HuH-7 (cell line): ENCODE results near the gene CTDP1.

Experiments
- DNase-seq: peaks from one replicate; pipeline ENCODE4 v3.0.0; 2011; ENCODE audit warnings: low spot score

Gene CTDP1

DNA sequence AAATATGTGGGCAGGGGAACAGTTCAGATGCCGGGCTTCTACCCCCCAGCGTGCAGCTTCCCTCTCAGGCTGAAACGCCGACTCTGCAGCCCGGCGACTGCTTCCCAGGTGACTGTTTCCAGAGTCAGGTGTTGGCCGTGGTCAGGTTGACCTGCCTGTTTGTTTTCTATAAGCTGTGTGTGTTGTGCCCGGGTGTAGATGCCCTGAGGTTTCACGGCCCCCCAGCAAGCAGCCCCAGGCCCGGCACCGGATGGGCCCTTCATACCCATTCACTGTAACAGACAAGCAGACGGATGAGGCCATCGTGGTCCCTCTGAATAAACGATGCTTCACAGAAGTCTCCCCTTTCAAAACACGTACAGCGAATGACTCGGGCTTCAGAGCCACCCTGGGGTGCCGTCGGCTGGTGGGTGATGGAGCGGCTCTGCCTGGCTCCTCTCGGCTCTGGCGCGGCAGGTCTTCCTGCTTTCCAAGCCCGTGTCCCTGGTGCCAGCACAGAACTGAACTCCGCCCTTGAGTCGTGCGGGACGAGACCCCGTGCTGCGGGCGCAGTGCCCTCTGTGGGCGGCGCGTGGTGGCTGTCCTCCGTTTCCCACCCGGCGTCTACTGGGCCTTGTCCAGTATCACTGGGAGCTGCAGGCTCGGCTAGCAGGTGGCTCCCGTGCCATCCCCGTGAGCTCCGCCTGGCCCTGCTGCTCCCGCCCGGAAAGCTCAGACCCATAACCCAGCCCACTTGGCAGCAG is 103.1 kb downstream of the CTDP1 start:
- DNase-seq = no peak

GRCh38 chr18:79784071-79784913 is 104.7 kb downstream of the CTDP1 start:
- no peak for DNase-seq

- no peak for DNase-seq
Observed at GRCh38 chr18:79784965-79785770, 105.6 kb downstream of the CTDP1 start.

DNA sequence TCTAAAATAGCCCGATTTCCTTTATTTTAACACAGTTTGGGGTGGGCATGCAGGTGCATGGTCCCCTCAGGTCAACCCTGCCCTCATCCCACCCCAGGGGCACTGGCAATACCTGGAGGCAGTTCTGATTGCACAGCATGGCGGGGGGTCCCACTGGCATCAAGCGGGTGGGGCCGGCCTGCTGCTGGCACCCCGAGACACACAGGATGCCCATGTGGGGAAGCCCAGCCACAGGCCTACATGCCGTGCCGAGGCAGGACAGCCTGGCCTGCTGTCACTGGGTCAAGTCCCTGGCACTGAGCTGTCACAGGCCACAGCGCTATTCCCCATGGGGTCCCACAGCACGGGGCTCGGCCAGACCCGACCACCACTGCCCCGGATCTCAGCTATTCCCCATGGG is 106.2 kb downstream of the CTDP1 start:
- no peak for DNase-seq

- DNase-seq = no peak
Observed at GRCh38 chr18:79786304-79786703, 106.7 kb downstream of the CTDP1 start.

- DNase-seq = no peak
Observed at GRCh38 chr18:79786786-79787526, 107.4 kb downstream of the CTDP1 start.

DNA sequence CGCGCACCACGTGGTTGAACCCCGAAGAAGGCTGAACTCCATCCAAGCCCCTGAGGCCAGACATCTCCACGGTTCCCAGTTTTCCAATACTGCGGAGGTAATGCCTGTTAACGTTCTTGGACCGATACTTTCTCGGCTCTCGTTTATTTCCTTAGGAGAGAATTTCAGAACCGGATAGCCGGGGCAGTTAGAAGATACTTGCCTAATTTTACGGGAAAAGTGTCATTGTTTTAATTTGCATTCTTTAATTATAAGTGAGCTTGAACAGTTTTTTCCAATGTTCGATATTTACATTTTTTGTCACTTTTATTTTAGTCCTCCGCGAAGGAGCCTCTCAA is 107.9 kb downstream of the CTDP1 start:
- DNase-seq = no peak

DNA sequence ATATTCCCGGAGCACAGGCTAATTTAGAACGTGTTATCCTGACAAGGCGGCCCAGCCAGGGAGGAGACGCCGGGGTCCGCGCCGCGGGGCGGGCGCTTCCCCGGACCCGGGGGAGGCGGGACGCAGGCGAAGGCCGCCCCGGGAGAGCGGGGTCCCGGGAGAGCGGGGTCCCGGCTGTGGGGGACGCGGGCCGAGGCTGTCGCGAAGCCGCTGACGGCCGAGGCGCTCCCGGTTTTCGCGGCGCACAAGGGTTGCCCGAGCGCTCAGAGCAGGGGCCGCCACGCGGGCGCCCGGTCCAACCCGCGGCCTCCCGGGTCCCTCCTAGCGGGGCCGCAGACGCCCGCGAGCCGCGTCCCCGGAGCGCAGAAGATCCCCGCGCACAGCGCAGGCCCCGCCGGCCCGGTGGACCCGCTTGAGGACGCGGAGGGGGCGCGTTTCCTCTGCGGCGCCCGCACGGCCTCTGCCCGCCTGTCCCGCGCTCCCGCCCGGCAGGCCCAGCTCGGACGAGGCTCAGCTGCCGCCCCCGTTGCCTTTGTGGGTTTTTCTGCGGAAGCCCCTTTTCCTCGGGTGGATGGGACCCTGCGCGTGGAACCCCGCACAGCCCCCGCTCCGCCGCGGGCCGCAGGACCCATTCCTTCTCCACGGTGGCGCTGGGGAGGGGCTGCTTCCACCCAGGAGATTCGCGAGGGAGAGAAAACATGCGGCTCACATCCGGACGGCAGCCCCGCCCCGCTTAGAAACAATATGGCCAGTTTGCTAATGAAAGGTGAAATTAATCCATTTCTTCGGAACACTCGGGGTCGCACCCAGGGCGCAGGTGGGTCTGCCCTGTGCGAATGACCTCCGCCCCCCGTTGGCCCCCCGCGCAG is 108.5 kb downstream of the CTDP1 start:
- no peak for DNase-seq

GRCh38 chr18:79788734-79789085 is 109.1 kb downstream of the CTDP1 start:
- no peak for DNase-seq

DNA sequence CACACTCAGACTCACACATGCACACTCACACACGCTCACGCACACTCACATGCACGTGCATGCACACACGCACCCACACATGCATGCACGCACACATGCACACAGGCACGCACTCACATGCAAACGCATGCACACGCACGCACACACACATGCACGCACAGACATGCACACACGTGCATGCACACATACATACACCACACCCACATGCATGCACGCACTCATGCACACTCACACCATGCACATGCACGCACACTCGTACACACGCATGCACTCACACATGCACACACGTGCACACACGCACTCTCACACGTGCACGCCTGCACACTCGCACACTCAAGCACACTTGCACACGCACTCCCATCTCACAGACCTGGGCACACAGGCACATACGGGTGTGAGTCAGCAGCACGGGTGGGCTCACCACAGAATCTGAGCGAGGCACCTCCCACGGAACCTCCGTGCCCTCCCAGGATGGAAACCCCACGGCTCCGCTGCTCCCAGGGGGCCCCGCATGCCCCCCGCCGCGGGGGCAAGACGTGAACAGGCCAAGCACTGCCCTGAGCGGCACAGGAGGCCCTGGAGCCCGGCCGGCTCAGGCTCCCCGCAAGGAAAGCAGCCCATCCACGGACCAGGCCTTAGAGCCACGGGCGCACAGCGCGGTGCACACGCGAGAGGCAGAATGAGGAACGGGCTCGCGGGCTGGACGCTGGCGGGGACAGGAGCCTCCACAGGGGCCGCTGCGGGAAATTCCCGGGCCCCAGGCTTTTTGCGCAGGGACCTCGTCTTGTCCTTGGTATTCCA is 109.7 kb downstream of the CTDP1 start:
- no peak for DNase-seq

DNA sequence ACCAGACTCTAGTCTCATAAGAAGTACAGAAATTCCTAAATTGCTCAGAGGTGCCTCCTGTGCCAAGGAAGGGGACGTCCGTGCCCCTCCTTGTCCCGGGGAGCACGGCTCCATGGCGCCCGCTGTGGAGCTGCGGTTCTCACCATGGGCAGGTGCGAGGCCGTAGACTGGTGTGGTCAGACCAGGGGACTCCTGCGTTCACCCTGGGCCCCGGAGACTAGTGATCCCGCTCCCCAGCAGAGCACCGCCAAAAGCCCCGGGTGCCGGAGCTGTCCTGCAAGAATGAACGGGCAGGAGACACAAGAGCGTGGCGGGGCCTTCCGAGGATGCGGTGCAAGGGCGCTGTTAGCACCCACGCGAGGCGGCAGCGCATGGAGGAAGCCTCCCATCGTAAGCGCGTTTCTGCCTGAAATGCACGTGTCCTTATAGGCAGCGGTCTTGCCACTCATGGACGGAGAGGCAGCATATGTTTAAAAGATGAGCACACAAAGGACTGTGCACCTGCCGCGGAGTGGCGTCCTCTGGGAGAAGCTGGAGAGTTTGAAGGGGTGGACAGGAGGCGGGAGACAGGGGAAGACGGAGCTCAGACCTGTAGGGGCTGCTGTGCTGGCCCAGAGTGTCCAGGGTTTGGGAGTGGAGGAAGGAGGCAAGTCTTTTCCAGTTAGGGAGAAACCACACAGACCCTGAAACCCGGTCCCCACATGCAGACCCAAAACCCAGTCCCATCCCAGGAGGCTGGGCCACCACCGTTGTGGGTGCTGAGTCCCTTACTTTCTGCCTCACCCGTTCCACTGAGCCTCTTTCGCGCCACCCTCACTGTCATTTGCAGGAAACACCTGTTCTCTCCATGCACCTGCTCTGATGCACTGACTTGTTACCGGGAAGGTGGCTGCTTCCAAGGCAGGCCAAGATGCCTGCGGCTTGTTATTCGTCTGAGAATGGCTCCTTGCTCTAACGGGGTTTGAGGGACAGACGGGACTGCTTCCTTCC is 110.6 kb downstream of the CTDP1 start:
- no peak for DNase-seq

- DNase-seq = peak; percentile 70
Observed at GRCh38 chr18:79790996-79791972, 111.7 kb downstream of the CTDP1 start.

DNA sequence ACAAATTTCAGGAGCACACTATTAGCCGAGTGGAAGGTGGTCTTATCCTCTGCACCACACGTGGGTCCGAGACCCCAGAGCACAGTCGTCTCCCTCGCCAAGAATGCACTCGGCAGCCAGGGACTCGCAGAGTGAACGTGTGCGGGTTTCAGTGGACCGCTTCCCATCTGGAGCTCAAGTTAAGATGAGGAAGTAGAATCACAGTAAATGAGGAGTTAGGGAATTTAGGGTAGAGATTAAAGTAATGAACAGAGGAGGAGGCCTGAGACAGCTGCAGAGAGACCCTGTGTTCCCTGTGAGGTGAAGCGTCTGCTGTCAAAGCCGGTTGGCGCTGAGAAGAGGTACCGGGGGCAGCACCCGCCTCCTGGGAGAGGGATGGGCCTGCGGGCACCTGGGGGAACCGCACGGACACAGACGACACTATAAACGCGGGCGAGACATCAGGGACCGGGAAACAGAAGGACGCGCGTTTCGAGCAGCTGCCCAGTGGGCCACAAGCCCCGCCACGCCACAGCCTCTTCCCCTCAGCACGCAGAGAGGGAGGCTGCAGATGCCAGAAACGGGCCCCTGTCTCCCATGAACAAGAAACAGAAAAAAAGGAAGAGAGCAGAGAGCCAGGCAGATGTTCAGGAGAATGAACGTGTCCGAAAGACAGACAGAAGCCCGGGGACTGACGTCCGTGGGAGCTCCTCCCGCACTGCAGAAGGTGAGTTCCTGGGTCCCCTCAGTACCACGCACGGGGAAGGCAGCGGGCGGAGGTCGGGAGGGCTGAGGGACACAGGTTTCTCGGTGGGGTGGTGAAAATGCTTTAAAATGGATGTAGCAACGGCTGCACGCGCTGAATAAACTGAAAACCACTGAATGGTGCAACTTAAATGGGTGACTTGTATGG is 112.7 kb downstream of the CTDP1 start:
- no peak for DNase-seq

DNA sequence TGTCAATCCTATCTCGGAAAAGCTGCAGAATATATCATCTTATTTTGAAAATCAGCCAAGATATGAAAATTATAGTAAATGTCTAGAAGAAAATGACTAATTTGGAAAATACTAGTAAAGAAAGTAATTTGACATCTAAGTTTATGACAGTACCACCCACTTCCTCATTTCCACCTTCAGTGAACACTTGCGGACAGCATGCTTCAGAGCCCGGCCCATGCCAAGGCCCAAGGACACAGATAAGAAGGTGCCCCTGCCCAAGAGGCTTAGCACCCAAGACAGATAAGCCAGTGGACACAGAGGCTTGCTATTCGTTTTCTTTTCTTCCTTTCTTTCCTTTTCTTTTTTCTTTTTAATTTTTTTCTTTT is 113.4 kb downstream of the CTDP1 start:
- no peak for DNase-seq

DNA sequence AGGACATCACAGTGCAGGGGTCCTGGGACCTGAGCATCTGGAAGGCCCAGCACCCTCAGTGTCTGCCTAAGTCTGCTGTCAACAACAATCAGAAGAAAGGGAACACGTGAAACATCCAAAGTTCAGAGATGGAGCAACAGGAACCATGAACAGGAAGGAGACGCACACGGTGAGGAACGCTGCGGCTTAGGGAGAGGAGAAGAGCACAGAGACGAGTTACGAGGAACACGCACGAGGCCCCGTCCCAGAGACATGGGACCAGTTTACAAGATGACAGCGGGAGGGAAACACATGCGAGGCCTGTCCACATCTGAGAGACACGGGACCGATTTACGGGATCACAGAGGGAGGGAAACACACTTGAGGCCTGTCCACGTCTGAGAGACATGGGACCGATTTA is 115.2 kb downstream of the CTDP1 start:
- DNase-seq = no peak

DNA sequence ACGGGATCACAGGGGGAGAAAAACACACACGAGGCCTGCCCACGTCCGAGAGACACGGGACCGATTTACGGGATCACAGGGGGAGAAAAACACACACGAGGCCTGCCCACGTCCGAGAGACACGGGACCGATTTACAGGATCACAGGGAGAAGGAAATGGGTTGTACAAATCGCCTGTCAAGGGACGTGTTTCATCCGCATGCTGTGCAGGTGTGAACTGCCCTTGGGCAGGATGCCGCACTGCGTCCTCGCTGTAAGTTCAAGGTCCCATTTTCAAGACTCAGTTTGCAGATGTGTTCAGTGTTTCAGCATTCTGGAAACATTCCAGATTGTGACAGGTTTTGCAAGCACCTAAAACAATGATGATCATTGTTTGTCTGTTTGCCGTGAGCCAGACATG is 115.8 kb downstream of the CTDP1 start:
- DNase-seq = no peak

- DNase-seq = no peak
Observed at GRCh38 chr18:79796016-79796415, 116.4 kb downstream of the CTDP1 start.
